Measurements from ENCODE around the gene LCP2. TPM values are rescaled to one million over a fixed set of nuclear protein-coding genes. Genes with fewer than 3 reads are reported as not detected.

The LCP2 gene
- total and polyA plus RNA-seq, 2 donors (not counting 1 experiment from before 2014, with no cell fraction given): not detected

- H2AFZ ChIP-seq (ENCODE audit: low read length): no peak overlapping the region
- H3K9ac ChIP-seq (ENCODE audit: insufficient read depth, low read length): no peak overlapping the region
- no peak overlapping the region for H3K4me2 ChIP-seq (ENCODE audit: extremely low read depth, insufficient read depth, low read length)
- H3K4me1 ChIP-seq (ENCODE audit: control insufficient read depth, extremely low read depth, insufficient read depth, low read length): no peaks in the 10 kb centered on the region
- DNase-seq (ENCODE audit: low read depth in 2 of 2): no peak
- H3K79me2 ChIP-seq (ENCODE audit: control insufficient read depth, insufficient read depth, low read length): no peaks in the 10 kb centered on the region
- no peaks in the 10 kb centered on the region for H3K27me3 ChIP-seq (ENCODE audit: control insufficient read depth, insufficient read depth, low read length)
- no peaks in the 10 kb centered on the region for H3K36me3 ChIP-seq (ENCODE audit: control insufficient read depth, insufficient read depth, low read length)
- no peak for TF ChIP-seq CTCF (conservative IDR thresholded peaks at IDR 0.05 in 1 of 2, IDR thresholded peaks at IDR 0.05 in 1 of 2; ENCODE audit: low read depth in 1 of 2, low read length in 2 of 2)
- no peak for TF ChIP-seq EZH2 (IDR thresholded peaks at IDR 0.05; ENCODE audit: low read length, missing control alignments)
- no peaks in the 10 kb centered on the region for H4K20me1 ChIP-seq (ENCODE audit: control insufficient read depth, extremely low read depth, insufficient read depth, low read length)
- H3K27ac ChIP-seq (ENCODE audit: insufficient read depth, low read length): no peak overlapping the region
- no peak overlapping the region for H3K4me3 ChIP-seq (replicated peaks in 1 of 4; ENCODE audit: control extremely low read depth in 1 of 4, insufficient read depth in 1 of 4, low read depth in 3 of 4, low read length in 4 of 4)
- H3K9me3 ChIP-seq (ENCODE audit: control insufficient read depth, insufficient read depth, low read depth, low read length): no peaks in the 10 kb centered on the region
Measured at GRCh38 chr5:170296935-170297588, 515 bp downstream of the LCP2 start.

- H3K4me1 ChIP-seq (ENCODE audit: control insufficient read depth, extremely low read depth, insufficient read depth, low read length): no peaks in the 10 kb centered on the region
- no peak overlapping the region for H3K9ac ChIP-seq (ENCODE audit: insufficient read depth, low read length)
- no peak for DNase-seq (ENCODE audit: low read depth in 2 of 2)
- no peaks in the 10 kb centered on the region for H3K9me3 ChIP-seq (ENCODE audit: control insufficient read depth, insufficient read depth, low read depth, low read length)
- no peaks in the 10 kb centered on the region for H3K79me2 ChIP-seq (ENCODE audit: control insufficient read depth, insufficient read depth, low read length)
- H4K20me1 ChIP-seq (ENCODE audit: control insufficient read depth, extremely low read depth, insufficient read depth, low read length): no peaks in the 10 kb centered on the region
- H3K4me2 ChIP-seq (ENCODE audit: extremely low read depth, insufficient read depth, low read length): no peak overlapping the region
- no peak for TF ChIP-seq CTCF (conservative IDR thresholded peaks at IDR 0.05 in 1 of 2, IDR thresholded peaks at IDR 0.05 in 1 of 2; ENCODE audit: low read depth in 1 of 2, low read length in 2 of 2)
- no peak for TF ChIP-seq EZH2 (IDR thresholded peaks at IDR 0.05; ENCODE audit: low read length, missing control alignments)
- no peak overlapping the region for H2AFZ ChIP-seq (ENCODE audit: low read length)
- H3K36me3 ChIP-seq (ENCODE audit: control insufficient read depth, insufficient read depth, low read length): no peaks in the 10 kb centered on the region
- H3K27ac ChIP-seq (ENCODE audit: insufficient read depth, low read length): no peak overlapping the region
- no peaks in the 10 kb centered on the region for H3K27me3 ChIP-seq (ENCODE audit: control insufficient read depth, insufficient read depth, low read length)
- no peak overlapping the region for H3K4me3 ChIP-seq (replicated peaks in 1 of 4; ENCODE audit: control extremely low read depth in 1 of 4, insufficient read depth in 1 of 4, low read depth in 3 of 4, low read length in 4 of 4)
Measured at GRCh38 chr5:170296036-170296934, 1.3 kb downstream of the LCP2 start.

- no peak overlapping the region for H2AFZ ChIP-seq (ENCODE audit: low read length)
- no peak overlapping the region for H3K9ac ChIP-seq (ENCODE audit: insufficient read depth, low read length)
- H3K4me3 ChIP-seq (replicated peaks in 1 of 4; ENCODE audit: control extremely low read depth in 1 of 4, insufficient read depth in 1 of 4, low read depth in 3 of 4, low read length in 4 of 4): no peak overlapping the region
- TF ChIP-seq CTCF (conservative IDR thresholded peaks at IDR 0.05 in 1 of 2, IDR thresholded peaks at IDR 0.05 in 1 of 2; ENCODE audit: low read depth in 1 of 2, low read length in 2 of 2) (no peak), EZH2 (IDR thresholded peaks at IDR 0.05; ENCODE audit: low read length, missing control alignments) (no peak)
- DNase-seq (ENCODE audit: low read depth in 2 of 2): no peak
- no peak overlapping the region for H3K27ac ChIP-seq (ENCODE audit: insufficient read depth, low read length)
- no peaks in the 10 kb centered on the region for H4K20me1 ChIP-seq (ENCODE audit: control insufficient read depth, extremely low read depth, insufficient read depth, low read length)
- no peaks in the 10 kb centered on the region for H3K79me2 ChIP-seq (ENCODE audit: control insufficient read depth, insufficient read depth, low read length)
- H3K4me1 ChIP-seq (ENCODE audit: control insufficient read depth, extremely low read depth, insufficient read depth, low read length): no peaks in the 10 kb centered on the region
- no peaks in the 10 kb centered on the region for H3K36me3 ChIP-seq (ENCODE audit: control insufficient read depth, insufficient read depth, low read length)
- H3K4me2 ChIP-seq (ENCODE audit: extremely low read depth, insufficient read depth, low read length): no peak overlapping the region
- no peaks in the 10 kb centered on the region for H3K9me3 ChIP-seq (ENCODE audit: control insufficient read depth, insufficient read depth, low read depth, low read length)
- no peaks in the 10 kb centered on the region for H3K27me3 ChIP-seq (ENCODE audit: control insufficient read depth, insufficient read depth, low read length)
Measured at GRCh38 chr5:170294556-170294955, 3.0 kb downstream of the LCP2 start.

Measured in fibroblast of lung (primary cell).